Ovary (tissue), 3 donors: ENCODE data around the gene DNAJC16.

ENCODE experiments used
- CTCF ChIP-seq, 3 donors: fragments of 450-650 bp in 2 of 3; fragments of 200-600 bp in 1 of 3; IDR thresholded peaks; one replicate each; pipeline versions ENCODE4 v1.5.1 to v1.8.0; 2016 to 2022; ENCODE audit warnings: antibody characterized with exemption in 3 of 3, mild to moderate bottlenecking in 1 of 3
- POLR2A ChIP-seq: fragments of 450-650 bp; IDR thresholded peaks from one replicate; pipeline ENCODE4 v1.6.1; 2017; ENCODE audit warnings: antibody characterized with exemption, mild to moderate bottlenecking, moderate library complexity
- donor health status: DM: no; HTN: no; CAD: no.

- TF ChIP-seq CTCF (IDR thresholded peaks at IDR 0.05) (no peak), POLR2A (no peak)
Observed at GRCh38 chr1:15488371-15488770, 38.3 kb upstream of the DNAJC16 start.
